Activated T-cell treated with anti-CD3 and anti-CD28 coated beads, Interleukin-2, amount 50 U/mL, for 4 hours (primary cell): ENCODE results near the gene TACR2. TPM values are rescaled to one million over a fixed set of nuclear protein-coding genes. Genes with fewer than 3 reads are reported as not detected.
A peak's percentile ranks its signal among the peaks of the same experiment; 100 is the strongest.

ENCODE experiments used
- ATAC-seq, 2 donors: fragments of 200-7000 bp; cut with Tn5 transposase; one replicate each; pipeline ENCODE4 v1.10.0; 2021
- DNase-seq: peaks from one replicate; pipeline ENCODE4 v3.0.0-alpha.2; 2020
- H3K27me3 Mint-ChIP-seq: one replicate; pipeline ENCODE4 v1.8.0; 2021; ENCODE audit warnings: low read depth, mixed read lengths
- H3K36me3 Mint-ChIP-seq: one replicate; pipeline ENCODE4 v1.8.0; 2022; ENCODE audit warnings: mixed read lengths; ENCODE audit not compliant: insufficient read depth
- H3K4me1 Mint-ChIP-seq: one replicate; pipeline ENCODE4 v1.8.0; 2021; ENCODE audit warnings: low read depth, mixed read lengths
- H3K4me3 Mint-ChIP-seq: one replicate; pipeline ENCODE4 v1.8.0; 2021; ENCODE audit warnings: mild to moderate bottlenecking, moderate library complexity, mixed read lengths
- H3K9me3 Mint-ChIP-seq: one replicate; pipeline ENCODE4 v1.8.0; 2021; ENCODE audit warnings: mixed read lengths
- total RNA-seq, 3 donors: library from RNA; stranded (reverse); gene quantifications; one replicate each; pipeline ENCODE4 v1.2.1, GENCODE V29; 2021

Gene TACR2
- total RNA-seq, 3 donors from 2014 or later: 0.11 TPM; not detected in 2

DNA sequence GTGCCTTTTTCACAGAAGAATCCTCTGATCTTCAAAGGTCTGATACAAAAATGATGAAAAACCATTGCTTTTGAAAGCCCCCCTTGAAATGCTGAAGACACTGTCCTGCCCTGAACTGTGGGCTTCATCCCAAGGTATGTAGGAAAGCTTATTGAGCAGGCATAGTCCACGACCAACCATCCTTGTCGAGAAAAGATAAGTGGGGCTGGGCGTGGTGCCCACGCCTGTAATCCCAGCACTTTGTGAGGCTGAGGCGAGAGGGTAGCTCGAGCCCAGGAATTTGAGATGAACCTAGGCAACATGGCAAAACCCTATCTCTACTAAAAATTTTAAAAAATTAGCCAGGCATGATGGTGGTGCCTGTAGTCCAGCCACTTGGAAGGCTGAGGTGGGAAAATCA, 25.6 kb downstream of the TACR2 start:
- ATAC-seq (no peak), DNase-seq (no peak)
- no peak overlapping the region for H3K4me3 Mint-ChIP-seq
- no peaks in the 10 kb centered on the region for H3K9me3 Mint-ChIP-seq
- H3K4me1 Mint-ChIP-seq: peaks cover 12% of the 10 kb centered on the region
- peaks cover 40% of the 10 kb centered on the region for H3K36me3 Mint-ChIP-seq
- H3K27me3 Mint-ChIP-seq: no peaks in the 10 kb centered on the region

DNA sequence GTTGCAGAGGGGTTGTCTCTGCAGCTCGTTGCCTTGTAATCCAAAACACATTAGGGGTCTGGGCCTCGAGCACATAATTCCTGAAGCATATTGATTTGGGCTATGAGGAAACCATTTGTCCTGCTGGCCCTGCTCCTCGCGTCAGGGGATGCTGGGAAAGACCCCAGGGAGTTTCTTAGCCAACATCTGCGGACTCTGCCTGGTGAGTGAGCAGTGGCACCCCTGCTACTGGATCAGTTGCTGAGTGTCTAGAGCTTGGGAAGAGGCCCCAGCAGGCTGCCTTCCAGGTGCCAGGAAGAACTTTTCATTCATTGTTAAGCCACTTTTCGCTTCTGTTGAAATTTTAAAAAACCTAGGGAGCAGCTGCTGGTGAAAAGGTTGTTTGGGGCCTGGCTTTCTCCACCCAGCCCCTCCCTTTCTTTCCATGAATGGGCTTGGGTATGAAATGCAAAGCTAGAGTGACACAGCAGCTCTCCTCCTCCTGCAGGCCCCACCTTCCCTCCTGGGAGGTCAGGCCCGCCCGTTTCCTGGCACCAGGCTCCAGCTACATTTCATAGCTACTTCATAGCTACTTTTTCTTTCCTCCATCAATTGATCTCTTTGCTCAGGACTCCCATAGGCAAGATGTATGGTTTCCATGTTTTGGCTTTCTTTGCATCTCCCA, 26.8 kb downstream of the TACR2 start:
- Mint-ChIP-seq H3K4me1 (peaks cover 12% of the 10 kb centered on the region), H3K9me3 (no peaks in the 10 kb centered on the region), H3K36me3 (peaks cover 43% of the 10 kb centered on the region), H3K4me3 (no peak overlapping the region), H3K27me3 (no peaks in the 10 kb centered on the region)
- DNase-seq (no peak), ATAC-seq (no peak)

DNA sequence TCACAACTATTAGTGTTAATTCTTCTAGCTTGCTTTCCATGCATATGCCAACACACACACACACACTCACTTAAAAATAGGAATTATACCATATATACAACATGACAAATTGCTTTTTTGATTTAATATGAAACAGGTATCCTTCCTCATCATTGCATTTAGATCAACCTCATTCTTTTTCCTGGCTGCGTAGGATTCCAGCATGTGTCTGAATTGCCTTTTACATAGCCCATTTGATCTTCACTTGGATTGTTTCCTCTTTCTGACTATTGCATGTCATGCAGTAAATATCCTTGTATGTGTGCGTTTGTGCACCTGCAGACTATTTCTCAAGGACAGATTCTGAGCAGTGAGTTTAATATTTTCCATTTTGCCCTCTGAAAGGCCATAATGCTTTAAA, 28.2 kb downstream of the TACR2 start:
- Mint-ChIP-seq H3K27me3 (no peaks in the 10 kb centered on the region), H3K4me1 (peaks cover 12% of the 10 kb centered on the region), H3K9me3 (no peaks in the 10 kb centered on the region), H3K36me3 (peaks cover 47% of the 10 kb centered on the region), H3K4me3 (no peak overlapping the region)
- DNase-seq (no peak), ATAC-seq (no peak)

DNA sequence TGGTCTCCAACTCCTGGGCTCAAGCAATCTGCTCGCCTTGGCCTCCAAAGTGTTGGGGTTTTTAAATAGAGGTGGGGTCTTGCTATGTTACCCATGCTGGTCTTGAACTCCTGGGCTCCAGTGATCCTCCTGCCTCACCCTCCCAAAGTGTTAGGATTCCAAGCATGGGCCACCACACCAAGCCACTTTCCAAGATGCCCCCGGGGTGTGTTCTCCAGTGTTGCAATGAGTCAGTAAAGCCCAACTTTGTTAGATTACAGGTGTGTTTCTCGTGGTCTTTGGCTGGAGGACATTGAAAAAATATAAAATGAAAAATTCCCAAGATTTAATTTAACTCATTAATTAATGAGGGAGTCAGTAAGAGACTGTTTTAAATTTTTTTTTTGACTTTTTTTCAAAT, 29.2 kb downstream of the TACR2 start:
- Mint-ChIP-seq H3K27me3 (no peaks in the 10 kb centered on the region), H3K4me1 (peaks cover 10% of the 10 kb centered on the region), H3K4me3 (no peak overlapping the region), H3K36me3 (peaks cover 51% of the 10 kb centered on the region), H3K9me3 (no peaks in the 10 kb centered on the region)
- ATAC-seq (no peak), DNase-seq (no peak)

DNA sequence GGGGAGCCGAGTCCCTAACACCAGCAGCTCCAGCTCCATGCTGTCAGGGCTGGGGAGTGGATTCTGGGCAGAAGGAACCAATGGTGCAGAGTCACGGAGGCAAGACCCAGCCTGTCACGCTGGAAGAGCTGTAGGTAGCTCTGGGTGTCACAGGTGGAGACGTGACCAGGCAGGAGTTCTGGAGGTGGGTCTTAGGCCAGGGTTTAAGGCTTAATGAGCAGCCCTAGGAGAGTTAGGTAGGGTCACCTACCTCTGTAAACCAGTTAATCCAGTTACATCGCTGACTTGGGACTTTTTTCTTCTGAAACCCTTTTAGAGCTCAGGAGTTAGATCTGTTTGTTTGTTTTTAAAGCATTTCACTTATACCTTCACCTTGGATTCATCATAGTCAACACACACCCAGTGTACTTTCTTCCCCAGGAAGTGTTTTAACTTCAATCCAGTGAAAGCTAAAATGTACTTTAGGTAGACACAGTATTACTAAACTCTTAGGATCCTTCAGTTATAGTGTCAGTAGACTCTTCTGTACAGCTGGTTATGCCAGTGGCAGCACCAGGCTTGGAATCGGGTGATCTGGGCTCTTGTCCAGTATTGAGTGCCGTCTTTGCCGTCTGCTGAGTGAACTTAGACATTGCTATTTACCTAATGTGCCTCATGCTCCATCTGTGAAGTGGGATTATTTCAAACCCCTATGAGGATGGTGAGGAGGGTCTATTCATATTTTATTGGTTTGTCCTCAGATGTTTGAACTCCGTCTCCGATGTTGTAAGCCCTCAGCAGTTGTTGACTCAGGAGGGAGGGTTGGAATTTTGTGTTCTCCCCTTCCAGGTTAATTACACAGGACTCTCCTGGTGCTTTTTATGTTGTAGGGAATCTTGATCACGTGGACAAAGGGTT, 31.0 kb downstream of the TACR2 start:
- ATAC-seq (no peak), DNase-seq (no peak)
- Mint-ChIP-seq H3K4me3 (no peak overlapping the region), H3K36me3 (peaks cover 54% of the 10 kb centered on the region), H3K4me1 (peaks cover 5% of the 10 kb centered on the region), H3K27me3 (no peaks in the 10 kb centered on the region), H3K9me3 (no peaks in the 10 kb centered on the region)

DNA sequence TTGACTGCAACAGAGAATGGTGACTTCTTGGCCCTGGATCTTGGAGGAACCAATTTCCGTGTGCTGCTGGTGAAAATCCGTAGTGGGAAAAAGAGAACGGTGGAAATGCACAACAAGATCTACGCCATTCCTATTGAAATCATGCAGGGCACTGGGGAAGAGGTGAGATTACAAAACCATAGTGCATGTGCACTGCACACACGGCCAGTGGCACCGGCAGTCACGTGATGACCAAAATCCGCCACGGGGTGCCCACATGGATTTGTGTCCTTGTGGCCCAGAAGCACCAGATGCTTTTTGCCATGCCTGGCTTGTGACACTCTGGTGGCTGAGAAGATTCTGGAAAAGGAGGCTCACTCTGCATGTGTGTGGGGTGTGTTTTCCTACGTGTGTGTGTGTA, 32.4 kb downstream of the TACR2 start:
- H3K36me3 Mint-ChIP-seq: peaks cover 62% of the 10 kb centered on the region

GRCh38 chr10:69383558-69383957, 33.2 kb downstream of the TACR2 start:
- ATAC-seq (no peak), DNase-seq (no peak)
- H3K36me3 Mint-ChIP-seq: peaks cover 58% of the 10 kb centered on the region
- H3K4me1 Mint-ChIP-seq: no peaks in the 10 kb centered on the region
- H3K27me3 Mint-ChIP-seq: no peaks in the 10 kb centered on the region
- no peaks in the 10 kb centered on the region for H3K9me3 Mint-ChIP-seq
- no peak overlapping the region for H3K4me3 Mint-ChIP-seq

More for the DNA sequence above, 32.4 kb downstream of the TACR2 start:
- ATAC-seq: no peak
- no peak for DNase-seq
- H3K9me3 Mint-ChIP-seq: no peaks in the 10 kb centered on the region
- no peaks in the 10 kb centered on the region for H3K27me3 Mint-ChIP-seq
- no peak overlapping the region for H3K4me3 Mint-ChIP-seq
- H3K4me1 Mint-ChIP-seq: no peaks in the 10 kb centered on the region

GRCh38 chr10:69382382-69383117, 34.2 kb downstream of the TACR2 start:
- no peaks in the 10 kb centered on the region for H3K27me3 Mint-ChIP-seq
- H3K4me1 Mint-ChIP-seq: no peaks in the 10 kb centered on the region
- no peaks in the 10 kb centered on the region for H3K9me3 Mint-ChIP-seq
- H3K36me3 Mint-ChIP-seq: peaks cover 58% of the 10 kb centered on the region
- ATAC-seq (no peak), DNase-seq (no peak)
- no peak overlapping the region for H3K4me3 Mint-ChIP-seq

GRCh38 chr10:69379800-69380199, 36.9 kb downstream of the TACR2 start:
- Mint-ChIP-seq H3K4me1 (no peaks in the 10 kb centered on the region), H3K9me3 (no peaks in the 10 kb centered on the region), H3K36me3 (peaks cover 42% of the 10 kb centered on the region), H3K27me3 (no peaks in the 10 kb centered on the region), H3K4me3 (no peak overlapping the region)
- DNase-seq (no peak), ATAC-seq (no peak)

GRCh38 chr10:69377933-69378332, 38.8 kb downstream of the TACR2 start:
- no peak for DNase-seq
- Mint-ChIP-seq H3K4me3 (no peak overlapping the region), H3K4me1 (no peaks in the 10 kb centered on the region), H3K9me3 (no peaks in the 10 kb centered on the region), H3K27me3 (no peaks in the 10 kb centered on the region), H3K36me3 (peaks cover 31% of the 10 kb centered on the region)
- no peak for ATAC-seq

- no peak for DNase-seq
- Mint-ChIP-seq H3K4me1 (no peaks in the 10 kb centered on the region), H3K27me3 (no peaks in the 10 kb centered on the region), H3K9me3 (no peaks in the 10 kb centered on the region), H3K36me3 (peaks cover 27% of the 10 kb centered on the region), H3K4me3 (no peak overlapping the region)
- ATAC-seq: no peak
Observed at GRCh38 chr10:69377191-69377590, 39.5 kb downstream of the TACR2 start.

DNA sequence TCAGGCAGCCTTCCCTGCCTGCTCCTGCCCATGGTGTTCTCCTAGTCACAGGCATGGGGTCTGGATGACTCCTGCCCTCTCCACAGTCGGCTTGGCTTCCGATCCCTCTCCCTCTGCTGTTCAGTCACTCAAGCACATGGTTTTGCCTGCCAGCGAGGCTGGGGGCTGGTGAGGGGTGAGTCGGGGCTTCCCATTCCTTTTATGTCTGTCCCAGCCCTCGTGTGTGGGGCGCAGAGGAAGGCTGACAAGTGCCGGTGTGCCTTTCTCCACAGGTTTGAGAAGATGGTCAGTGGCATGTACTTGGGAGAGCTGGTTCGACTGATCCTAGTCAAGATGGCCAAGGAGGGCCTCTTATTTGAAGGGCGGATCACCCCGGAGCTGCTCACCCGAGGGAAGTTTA, 40.1 kb downstream of the TACR2 start:
- DNase-seq: no peak
- Mint-ChIP-seq H3K4me3 (no peak overlapping the region), H3K9me3 (no peaks in the 10 kb centered on the region), H3K36me3 (peaks cover 29% of the 10 kb centered on the region), H3K4me1 (no peaks in the 10 kb centered on the region), H3K27me3 (no peaks in the 10 kb centered on the region)
- ATAC-seq: no peak

- ATAC-seq (peak in 1 of 2 donors; percentile 25), DNase-seq (no peak)
- Mint-ChIP-seq H3K9me3 (no peaks in the 10 kb centered on the region), H3K4me3 (no peak overlapping the region), H3K36me3 (peaks cover 31% of the 10 kb centered on the region), H3K4me1 (no peaks in the 10 kb centered on the region), H3K27me3 (no peaks in the 10 kb centered on the region)
Observed at GRCh38 chr10:69375307-69376151, 41.2 kb downstream of the TACR2 start.

- H3K36me3 Mint-ChIP-seq: peaks cover 33% of the 10 kb centered on the region
- no peak overlapping the region for H3K4me3 Mint-ChIP-seq
- ATAC-seq (no peak), DNase-seq (no peak)
- H3K27me3 Mint-ChIP-seq: no peaks in the 10 kb centered on the region
- H3K9me3 Mint-ChIP-seq: no peaks in the 10 kb centered on the region
- H3K4me1 Mint-ChIP-seq: no peaks in the 10 kb centered on the region
Observed at GRCh38 chr10:69374931-69375306, 41.8 kb downstream of the TACR2 start.
